Left cardiac atrium (tissue), 4 donors: Measurements from ENCODE around the gene DYNLRB1. TPM values are rescaled to one million over a fixed set of nuclear protein-coding genes. Genes with fewer than 3 reads are reported as not detected.

Source experiments
- ATAC-seq, 2 donors: fragments of 200-7000 bp; cut with Tn5 transposase; one replicate each; pipeline ENCODE4 v1.9.1; 2020; ENCODE audit warnings: mild to moderate bottlenecking in 2 of 2, moderate library complexity in 2 of 2
- DNase-seq: peaks from one replicate; pipeline ENCODE4 v3.0.0-alpha.2; 2020
- intact Hi-C, 2 donors: fragments of 100-400 bp; cut with DNase I; formaldehyde crosslinking; loops; one replicate each; pipeline versions ENCODE4 v1.14.1 to v1.15.1; 2022 to 2023
- total RNA-seq, 2 donors: library from RNA; stranded (reverse); fragmentation: NEBNext Ultra II Directional; extraction: Animal tissue kit (Norgen Biotek cat#: 25700); gene quantifications; one replicate each; pipeline ENCODE4 v1.2.1, GENCODE V29; 2021
- donor health status: DM: no; HTN: yes; CAD: no.
- donor health status: DM: no; HTN: yes; CAD: no; lungs with severe emphysema.
- donor health status: DM: yes; HTN: yes; CAD: no.
- donor health status: Dilated cardiomyopathy.

Gene DYNLRB1
- total RNA-seq, 2 donors from 2014 or later = 138 to 141 TPM

DNA sequence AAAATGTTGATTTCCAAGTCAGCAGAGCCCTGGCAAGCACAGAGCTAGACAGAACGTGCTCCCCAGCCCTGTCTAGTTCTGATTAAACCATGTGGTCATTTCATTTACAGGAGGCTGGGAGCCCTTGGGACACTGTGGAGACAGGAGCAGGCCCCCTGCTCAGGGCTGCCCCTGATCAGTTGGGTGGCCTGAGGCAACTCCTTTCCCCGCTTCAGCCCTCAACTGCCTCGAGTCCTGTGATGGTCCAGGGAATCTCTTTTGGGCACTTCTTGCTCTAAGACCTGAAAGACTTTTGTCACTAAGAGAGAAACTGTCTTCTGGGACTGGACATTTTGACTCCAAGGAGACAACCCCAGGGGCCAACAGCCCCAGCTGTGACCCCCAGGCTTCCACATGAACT lies 13.5 kb downstream of the DYNLRB1 start:
- intact Hi-C loops = no loop called here
- no peak for DNase-seq
- ATAC-seq = no peak

DNA sequence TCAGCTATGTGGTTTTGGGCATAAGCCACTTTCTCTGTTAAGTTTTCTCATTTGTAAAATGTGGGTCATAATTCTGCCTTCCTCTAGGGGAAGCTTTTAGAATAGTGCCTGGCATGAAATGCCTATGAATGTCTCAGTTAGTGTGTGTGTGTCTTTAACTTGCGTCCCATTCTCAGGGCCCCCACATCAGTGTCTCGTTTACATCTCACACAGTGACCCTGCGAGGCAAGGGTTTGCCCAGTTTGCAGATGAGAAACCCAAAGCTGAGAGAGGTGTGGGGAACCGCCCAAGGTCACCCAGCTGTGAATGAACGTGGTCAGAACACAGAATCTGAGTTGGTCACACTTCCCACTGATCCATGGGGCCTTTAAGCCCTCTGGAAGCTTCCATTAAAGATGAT lies 14.1 kb downstream of the DYNLRB1 start:
- DNase-seq = no peak
- no peak for ATAC-seq
- intact Hi-C loops = no loop called here

GRCh38 chr20:34531608-34532265 lies 15.5 kb downstream of the DYNLRB1 start:
- intact Hi-C loops = no loop called here
- no peak for ATAC-seq
- DNase-seq = no peak

GRCh38 chr20:34532320-34532719 lies 16.1 kb downstream of the DYNLRB1 start:
- intact Hi-C loops = no loop called here
- no peak for ATAC-seq
- DNase-seq = no peak

DNA sequence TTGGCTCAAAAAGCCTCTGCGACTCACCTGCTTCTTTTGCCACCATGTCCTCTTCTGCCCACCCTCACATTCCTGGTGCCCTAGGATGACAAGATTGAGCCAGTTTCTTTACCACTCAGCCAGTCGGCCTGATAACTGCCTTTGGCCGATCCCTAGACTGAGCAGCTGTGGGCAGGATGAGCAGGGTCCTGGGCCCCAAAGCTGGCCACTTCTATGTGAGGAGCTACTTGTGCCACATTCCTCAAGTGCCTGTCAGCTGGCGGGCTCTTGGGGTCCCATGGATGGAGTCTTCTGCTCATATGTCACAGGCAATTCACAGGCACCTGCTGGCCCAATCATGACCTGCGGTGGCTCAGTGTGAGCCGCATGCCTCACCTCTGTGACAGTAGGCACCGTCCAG lies 16.5 kb downstream of the DYNLRB1 start:
- intact Hi-C loops = no loop called here
- DNase-seq (no peak), ATAC-seq (no peak)

DNA sequence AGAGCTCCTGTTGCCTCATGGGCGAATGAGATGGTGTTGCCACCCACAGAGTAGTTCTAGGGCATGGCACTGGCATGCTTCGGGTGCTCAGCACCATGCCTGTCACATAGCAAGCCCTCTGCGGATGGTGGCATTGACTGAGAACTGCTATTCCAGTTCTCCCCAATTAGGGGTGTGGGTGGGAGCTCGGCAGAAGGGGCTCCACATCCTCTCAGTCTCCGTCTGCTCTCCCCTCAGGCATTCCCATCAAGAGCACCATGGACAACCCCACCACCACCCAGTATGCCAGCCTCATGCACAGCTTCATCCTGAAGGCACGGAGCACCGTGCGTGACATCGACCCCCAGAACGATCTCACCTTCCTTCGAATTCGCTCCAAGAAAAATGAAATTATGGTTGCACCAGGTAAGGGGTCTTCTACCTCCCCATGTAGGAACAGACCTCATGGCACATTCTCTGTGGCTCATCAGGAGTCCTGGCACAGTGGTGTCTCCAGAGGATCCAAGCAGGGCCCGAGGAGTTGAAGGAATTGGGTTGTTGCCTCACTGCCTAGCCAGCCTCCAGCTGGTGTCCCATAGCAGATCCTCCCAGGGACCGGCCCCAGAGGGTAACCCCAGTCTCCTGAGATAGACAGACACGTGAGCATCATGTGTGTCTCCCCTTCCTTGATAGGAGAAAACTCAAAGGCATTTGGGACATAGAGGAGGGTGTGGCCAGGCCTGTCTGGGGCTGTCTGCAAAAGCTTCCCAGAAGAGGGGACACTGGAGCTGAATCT lies 18.4 kb downstream of the DYNLRB1 start:
- no peak for ATAC-seq
- no peak for DNase-seq
- intact Hi-C loops = no loop called here

DNA sequence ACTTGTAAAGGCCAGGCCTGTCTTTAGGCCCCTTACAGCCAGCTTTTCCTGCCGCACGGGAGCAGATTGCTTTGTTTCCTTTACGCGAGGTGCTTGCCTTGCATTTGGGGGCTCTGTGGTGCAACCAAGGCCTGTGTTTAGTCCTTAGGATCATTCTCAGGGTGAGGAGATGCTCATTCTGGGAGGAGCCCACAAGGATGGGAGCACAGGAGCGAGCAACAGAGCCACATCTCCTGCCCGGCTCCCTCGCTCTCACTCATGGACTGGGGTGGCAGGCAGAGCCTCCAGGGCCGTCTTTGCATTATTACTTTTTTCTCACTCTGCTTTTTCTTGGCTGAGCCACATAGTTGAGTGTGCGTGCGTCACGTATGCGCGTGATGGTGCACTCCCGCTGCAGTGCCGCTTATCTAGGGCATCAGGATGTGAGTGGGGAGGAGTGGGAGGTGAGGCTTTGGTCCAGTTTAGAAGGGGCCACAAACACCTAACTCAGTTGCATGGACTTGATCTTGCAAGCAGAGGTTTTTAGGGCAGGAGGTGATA lies 19.1 kb downstream of the DYNLRB1 start:
- intact Hi-C loops = no loop called here
- DNase-seq = no peak
- ATAC-seq = no peak

- no peak for ATAC-seq
- no peak for DNase-seq
- intact Hi-C loops = no loop called here
Measured at GRCh38 chr20:34535857-34536256, 19.6 kb downstream of the DYNLRB1 start.

DNA sequence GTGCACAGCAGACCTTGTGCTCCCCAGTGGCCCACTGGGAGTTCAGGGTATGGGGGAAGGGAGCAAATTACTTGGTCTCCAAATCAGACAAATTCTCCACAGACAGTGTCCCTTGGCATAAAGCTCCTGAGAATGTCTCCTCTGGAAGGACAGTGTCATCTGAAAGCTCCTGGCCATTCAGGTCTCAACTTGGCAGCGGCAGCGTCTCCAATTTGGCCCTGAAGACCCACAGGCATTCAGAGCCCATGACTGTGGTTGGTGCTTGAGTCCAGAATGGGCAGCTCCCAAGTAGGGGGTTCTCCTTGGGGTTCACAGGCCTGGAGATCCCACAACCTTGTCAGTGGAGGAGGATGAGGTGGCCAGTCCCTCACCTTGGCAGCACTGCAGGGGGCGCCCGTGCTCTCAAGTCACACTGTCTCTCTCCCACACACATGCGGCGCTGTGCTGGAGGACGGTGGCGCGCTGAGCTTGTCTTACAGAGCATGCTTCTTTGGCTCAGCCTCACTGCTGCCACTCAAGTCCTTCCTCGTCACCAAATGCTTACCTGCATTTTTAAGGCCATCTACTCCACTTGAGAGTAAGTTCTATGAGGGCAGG lies 20.7 kb downstream of the DYNLRB1 start:
- peak; percentile 51 to 66 for ATAC-seq
- intact Hi-C loops = no loop called here
- peak; percentile 59 for DNase-seq

DNA sequence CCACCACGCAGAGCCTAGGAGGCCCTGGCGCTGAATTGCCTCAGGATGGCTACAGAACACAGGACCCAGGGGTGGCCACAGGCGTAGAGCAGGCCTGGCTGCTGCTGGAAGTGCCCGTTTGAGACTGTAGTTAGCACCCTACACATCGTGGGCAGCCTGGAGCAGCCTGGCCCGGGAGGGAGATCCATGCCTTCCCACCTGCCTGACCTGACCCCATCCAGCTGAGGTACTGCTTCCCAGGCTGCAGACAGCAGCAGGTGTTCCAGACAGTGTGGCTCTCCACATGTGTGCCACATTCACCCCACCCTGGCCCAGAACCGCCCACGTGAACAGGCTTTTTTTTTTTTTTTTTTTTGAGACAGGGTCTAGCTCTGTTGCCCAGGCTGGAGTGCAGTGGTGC lies 21.4 kb downstream of the DYNLRB1 start:
- intact Hi-C loops = no loop called here
- DNase-seq (no peak), ATAC-seq (peak in 1 of 2 donors; percentile 5)

DNA sequence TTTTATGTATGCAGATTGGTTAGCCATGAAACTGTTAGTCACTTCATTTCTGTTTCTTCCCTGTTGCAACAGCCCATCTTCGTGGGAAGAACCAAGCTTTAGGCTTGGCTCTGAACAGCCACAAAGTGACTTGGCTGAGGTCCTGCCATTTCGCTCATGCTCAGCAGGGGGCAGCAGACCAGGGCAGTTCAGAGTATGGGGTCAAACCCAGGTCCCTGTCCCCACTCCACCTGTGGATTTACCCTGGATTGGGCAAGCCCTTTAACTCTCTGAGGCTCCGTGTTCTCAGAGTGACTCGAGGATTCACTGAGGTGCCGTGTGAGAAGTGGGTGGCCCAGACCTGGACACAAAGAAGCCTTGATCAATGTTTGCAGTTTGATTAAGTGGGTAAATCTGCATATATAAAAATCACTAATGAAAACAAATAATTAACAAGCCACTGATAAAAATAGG lies 22.5 kb downstream of the DYNLRB1 start:
- peak; percentile 57 for DNase-seq
- ATAC-seq = peak; percentile 42 to 62
- intact Hi-C loops = no loop called here

GRCh38 chr20:34539756-34540155 lies 23.5 kb downstream of the DYNLRB1 start:
- ATAC-seq (no peak), DNase-seq (no peak)
- intact Hi-C loops = no loop called here

- ATAC-seq (no peak), DNase-seq (no peak)
- intact Hi-C loops = no loop called here
Measured at GRCh38 chr20:34540596-34541263, 24.5 kb downstream of the DYNLRB1 start.

- no peak for ATAC-seq
- intact Hi-C loops = no loop called here
- DNase-seq = no peak
Measured at GRCh38 chr20:34541264-34541901, 25.2 kb downstream of the DYNLRB1 start.

- intact Hi-C loops = no loop called here
- no peak for ATAC-seq
- no peak for DNase-seq
Measured at GRCh38 chr20:34541917-34542316, 25.7 kb downstream of the DYNLRB1 start.

- ATAC-seq (no peak), DNase-seq (no peak)
- intact Hi-C loops = no loop called here
Measured at GRCh38 chr20:34542439-34542838, 26.2 kb downstream of the DYNLRB1 start.

DNA sequence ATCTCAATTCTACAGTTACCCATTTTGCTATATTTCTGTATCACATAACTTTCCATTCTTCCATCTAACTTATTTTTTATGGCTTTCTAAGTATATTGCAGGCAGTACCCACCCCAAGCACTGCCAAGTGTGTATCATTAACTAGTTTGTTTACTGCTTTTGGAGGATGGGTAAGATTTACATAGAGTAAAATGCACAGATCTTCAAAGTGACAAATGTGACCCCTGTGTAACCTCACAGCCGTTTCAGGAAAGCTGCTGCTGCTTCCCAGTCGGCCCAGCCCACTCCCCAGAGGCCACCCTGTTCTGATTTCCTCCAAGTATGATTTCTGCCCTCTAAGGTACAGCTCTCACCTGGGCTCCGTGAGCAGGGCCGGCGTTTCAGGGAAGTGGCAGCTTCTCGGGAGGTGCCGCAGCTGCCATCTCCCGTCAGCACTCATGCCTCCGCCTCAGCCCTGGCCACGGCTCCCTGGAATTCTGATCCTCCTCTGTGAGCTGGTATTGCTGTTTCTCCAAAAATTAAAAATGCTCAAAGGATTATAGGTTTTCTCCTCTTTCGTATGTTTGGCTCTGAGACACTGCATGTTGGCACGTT lies 27.3 kb downstream of the DYNLRB1 start:
- DNase-seq (no peak), ATAC-seq (no peak)
- intact Hi-C loops = no loop called here

DNA sequence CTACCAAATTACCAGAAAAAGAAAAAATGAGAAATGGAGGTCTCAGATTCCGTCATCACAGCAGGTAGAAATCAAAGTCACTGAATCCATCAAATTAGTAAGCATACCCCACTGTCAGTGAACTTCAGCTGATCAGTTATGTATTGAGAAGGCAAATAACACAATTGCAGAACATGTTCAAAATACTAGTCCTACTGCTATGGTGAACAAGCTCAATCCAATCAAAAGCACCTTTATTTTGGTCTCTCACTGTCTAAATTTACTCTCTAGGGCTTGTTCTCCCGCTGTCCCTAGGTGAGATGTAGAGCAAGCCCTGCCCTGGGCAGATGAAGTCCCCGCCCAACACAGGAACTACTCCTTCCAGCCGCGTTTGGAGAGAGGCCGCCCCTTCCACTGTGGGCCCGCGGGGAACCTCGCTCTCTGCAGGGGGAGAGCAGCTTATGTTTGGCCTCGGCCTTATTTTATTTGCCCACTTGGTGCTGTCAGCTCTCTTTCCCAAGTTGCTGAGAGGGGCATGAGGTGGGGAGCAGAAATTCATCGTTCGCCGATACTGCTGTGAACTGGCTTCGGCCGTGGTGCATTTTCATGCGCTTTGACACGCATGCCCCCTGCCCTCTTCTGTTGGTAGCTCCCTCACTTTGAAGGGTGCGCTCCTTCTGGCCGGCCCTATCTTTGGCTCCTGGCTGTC lies 28.0 kb downstream of the DYNLRB1 start:
- ATAC-seq (peak; percentile 70 to 77), DNase-seq (no peak)
- intact Hi-C loops = no loop called here
